GM12878 (cell line): Measurements from ENCODE around the gene VWA8.

ENCODE experiments used
- CTCF ChIP-seq, 3 experiments: IDR thresholded peaks in 2 of 3; conservative IDR thresholded peaks in 1 of 3; 2 replicates each; pipeline ENCODE4 v1.5.1; 2011; ENCODE audit warnings: low read depth in 3 of 3, low read length in 3 of 3, mild to moderate bottlenecking in 3 of 3, control low read depth in 2 of 3, moderate library complexity in 2 of 3, inconsistent platforms in 1 of 3, mixed read lengths in 1 of 3; ENCODE audit not compliant: control insufficient read depth in 2 of 3, insufficient read depth in 1 of 3; ENCODE audit errors: extremely low read depth in 1 of 3
- EGR1 ChIP-seq, 2 experiments: IDR thresholded peaks; 1 replicate in 1 of 2; 2 replicates in 1 of 2; pipeline ENCODE4 v1.6.1; 2011 to 2012; ENCODE audit warnings: low read depth in 2 of 2, low read length in 2 of 2, borderline replicate concordance in 1 of 2, mild to moderate bottlenecking in 1 of 2, moderate library complexity in 1 of 2
- HDAC6 ChIP-seq: fragments of 200-600 bp; sonication (generic); IDR thresholded peaks from one replicate; pipeline ENCODE4 v1.8.0; 2017; ENCODE audit warnings: antibody characterized with exemption; ENCODE audit not compliant: unreplicated experiment
- NFYB ChIP-seq: IDR thresholded peaks from 2 replicates; pipeline ENCODE4 v1.6.1; 2011; ENCODE audit warnings: low read depth, mild to moderate bottlenecking, low read length, improper control_type of control experiment, moderate library complexity; ENCODE audit not compliant: insufficient read depth
- POLR2A ChIP-seq: IDR thresholded peaks from 2 replicates; pipeline ENCODE4 v1.6.1; 2011; ENCODE audit warnings: low read depth, mild to moderate bottlenecking, low read length
- POLR2AphosphoS5 ChIP-seq: IDR thresholded peaks from 2 replicates; pipeline ENCODE4 v1.6.1; 2011; ENCODE audit warnings: mild to moderate bottlenecking, low read length, inconsistent platforms
- SIN3A ChIP-seq: IDR thresholded peaks from 2 replicates; pipeline ENCODE4 v1.6.1; 2012; ENCODE audit warnings: low read depth, low read length, improper control_type of control experiment
- ZBTB33 ChIP-seq: fragments of 450-650 bp; IDR thresholded peaks from 2 replicates; pipeline ENCODE4 v1.6.1; 2017; ENCODE audit warnings: mild to moderate bottlenecking
- TF ChIP-seq, protein P1 (sequence below): IDR thresholded peaks from 2 replicates; pipeline ENCODE4 v1.6.1; 2011; ENCODE audit warnings: mild to moderate bottlenecking, low read depth, low read length, moderate library complexity; ENCODE audit not compliant: insufficient replicate concordance
- TF ChIP-seq, protein P2 (sequence below): IDR thresholded peaks from 2 replicates; pipeline ENCODE4 v1.6.1; 2012; ENCODE audit warnings: improper control_type of control experiment, low read depth, low read length; ENCODE audit not compliant: insufficient replicate concordance
- TF ChIP-seq, protein P3 (sequence below): IDR thresholded peaks from 2 replicates; pipeline ENCODE4 v1.6.1; 2011; ENCODE audit warnings: low read depth, low read length, improper control_type of control experiment, borderline replicate concordance
- TF ChIP-seq, protein P4 (sequence below): fragments of 450-650 bp; formaldehyde crosslinking; IDR thresholded peaks from 2 replicates; pipeline ENCODE4 v1.4.0; 2020; ENCODE audit warnings: mild to moderate bottlenecking, moderate library complexity

DNA sequence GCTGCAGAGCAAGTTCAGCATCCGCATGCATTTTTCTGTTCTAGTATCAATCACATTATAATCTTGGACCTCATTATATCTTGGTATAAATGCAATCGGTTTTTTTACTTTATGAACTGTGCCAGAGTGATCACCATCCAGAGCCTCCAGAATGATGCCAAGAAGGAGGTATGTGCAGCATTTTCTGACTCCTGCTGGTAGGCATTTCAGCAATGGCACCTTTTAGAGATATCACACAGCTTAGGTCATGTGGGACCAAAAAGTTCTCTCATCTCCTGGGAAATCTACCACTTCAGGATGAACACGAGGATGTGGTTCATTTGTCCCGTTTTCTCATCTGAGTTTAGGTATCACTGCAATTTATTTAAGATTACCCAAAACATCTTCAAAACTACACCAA is 220.4 kb downstream of the VWA8 start:
- TF ChIP-seq, protein P1, sequence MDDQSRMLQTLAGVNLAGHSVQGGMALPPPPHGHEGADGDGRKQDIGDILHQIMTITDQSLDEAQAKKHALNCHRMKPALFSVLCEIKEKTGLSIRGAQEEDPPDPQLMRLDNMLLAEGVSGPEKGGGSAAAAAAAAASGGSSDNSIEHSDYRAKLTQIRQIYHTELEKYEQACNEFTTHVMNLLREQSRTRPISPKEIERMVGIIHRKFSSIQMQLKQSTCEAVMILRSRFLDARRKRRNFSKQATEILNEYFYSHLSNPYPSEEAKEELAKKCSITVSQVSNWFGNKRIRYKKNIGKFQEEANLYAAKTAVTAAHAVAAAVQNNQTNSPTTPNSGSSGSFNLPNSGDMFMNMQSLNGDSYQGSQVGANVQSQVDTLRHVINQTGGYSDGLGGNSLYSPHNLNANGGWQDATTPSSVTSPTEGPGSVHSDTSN = no peak
- TF ChIP-seq NFYB (no peak), CTCF (IDR thresholded peaks at IDR 0.05 in 2 of 3, conservative IDR thresholded peaks at IDR 0.05 in 1 of 3; ENCODE audit: control insufficient read depth in 2 of 3, extremely low read depth in 1 of 3, insufficient read depth in 1 of 3, low read depth in 3 of 3, low read length in 3 of 3) (no peak), EGR1 (IDR thresholded peaks at IDR 0.05; ENCODE audit: borderline replicate concordance in 1 of 2, low read depth in 2 of 2, low read length in 2 of 2) (no peak), POLR2A (no peak), HDAC6 (no peak), SIN3A (no peak), POLR2AphosphoS5 (no peak), ZBTB33 (no peak)
- TF ChIP-seq, protein P2, sequence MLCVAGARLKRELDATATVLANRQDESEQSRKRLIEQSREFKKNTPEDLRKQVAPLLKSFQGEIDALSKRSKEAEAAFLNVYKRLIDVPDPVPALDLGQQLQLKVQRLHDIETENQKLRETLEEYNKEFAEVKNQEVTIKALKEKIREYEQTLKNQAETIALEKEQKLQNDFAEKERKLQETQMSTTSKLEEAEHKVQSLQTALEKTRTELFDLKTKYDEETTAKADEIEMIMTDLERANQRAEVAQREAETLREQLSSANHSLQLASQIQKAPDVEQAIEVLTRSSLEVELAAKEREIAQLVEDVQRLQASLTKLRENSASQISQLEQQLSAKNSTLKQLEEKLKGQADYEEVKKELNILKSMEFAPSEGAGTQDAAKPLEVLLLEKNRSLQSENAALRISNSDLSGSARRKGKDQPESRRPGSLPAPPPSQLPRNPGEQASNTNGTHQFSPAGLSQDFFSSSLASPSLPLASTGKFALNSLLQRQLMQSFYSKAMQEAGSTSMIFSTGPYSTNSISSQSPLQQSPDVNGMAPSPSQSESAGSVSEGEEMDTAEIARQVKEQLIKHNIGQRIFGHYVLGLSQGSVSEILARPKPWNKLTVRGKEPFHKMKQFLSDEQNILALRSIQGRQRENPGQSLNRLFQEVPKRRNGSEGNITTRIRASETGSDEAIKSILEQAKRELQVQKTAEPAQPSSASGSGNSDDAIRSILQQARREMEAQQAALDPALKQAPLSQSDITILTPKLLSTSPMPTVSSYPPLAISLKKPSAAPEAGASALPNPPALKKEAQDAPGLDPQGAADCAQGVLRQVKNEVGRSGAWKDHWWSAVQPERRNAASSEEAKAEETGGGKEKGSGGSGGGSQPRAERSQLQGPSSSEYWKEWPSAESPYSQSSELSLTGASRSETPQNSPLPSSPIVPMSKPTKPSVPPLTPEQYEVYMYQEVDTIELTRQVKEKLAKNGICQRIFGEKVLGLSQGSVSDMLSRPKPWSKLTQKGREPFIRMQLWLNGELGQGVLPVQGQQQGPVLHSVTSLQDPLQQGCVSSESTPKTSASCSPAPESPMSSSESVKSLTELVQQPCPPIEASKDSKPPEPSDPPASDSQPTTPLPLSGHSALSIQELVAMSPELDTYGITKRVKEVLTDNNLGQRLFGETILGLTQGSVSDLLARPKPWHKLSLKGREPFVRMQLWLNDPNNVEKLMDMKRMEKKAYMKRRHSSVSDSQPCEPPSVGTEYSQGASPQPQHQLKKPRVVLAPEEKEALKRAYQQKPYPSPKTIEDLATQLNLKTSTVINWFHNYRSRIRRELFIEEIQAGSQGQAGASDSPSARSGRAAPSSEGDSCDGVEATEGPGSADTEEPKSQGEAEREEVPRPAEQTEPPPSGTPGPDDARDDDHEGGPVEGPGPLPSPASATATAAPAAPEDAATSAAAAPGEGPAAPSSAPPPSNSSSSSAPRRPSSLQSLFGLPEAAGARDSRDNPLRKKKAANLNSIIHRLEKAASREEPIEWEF = no peak
- TF ChIP-seq, protein P3, sequence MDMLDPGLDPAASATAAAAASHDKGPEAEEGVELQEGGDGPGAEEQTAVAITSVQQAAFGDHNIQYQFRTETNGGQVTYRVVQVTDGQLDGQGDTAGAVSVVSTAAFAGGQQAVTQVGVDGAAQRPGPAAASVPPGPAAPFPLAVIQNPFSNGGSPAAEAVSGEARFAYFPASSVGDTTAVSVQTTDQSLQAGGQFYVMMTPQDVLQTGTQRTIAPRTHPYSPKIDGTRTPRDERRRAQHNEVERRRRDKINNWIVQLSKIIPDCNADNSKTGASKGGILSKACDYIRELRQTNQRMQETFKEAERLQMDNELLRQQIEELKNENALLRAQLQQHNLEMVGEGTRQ = no peak
- TF ChIP-seq, protein P4, sequence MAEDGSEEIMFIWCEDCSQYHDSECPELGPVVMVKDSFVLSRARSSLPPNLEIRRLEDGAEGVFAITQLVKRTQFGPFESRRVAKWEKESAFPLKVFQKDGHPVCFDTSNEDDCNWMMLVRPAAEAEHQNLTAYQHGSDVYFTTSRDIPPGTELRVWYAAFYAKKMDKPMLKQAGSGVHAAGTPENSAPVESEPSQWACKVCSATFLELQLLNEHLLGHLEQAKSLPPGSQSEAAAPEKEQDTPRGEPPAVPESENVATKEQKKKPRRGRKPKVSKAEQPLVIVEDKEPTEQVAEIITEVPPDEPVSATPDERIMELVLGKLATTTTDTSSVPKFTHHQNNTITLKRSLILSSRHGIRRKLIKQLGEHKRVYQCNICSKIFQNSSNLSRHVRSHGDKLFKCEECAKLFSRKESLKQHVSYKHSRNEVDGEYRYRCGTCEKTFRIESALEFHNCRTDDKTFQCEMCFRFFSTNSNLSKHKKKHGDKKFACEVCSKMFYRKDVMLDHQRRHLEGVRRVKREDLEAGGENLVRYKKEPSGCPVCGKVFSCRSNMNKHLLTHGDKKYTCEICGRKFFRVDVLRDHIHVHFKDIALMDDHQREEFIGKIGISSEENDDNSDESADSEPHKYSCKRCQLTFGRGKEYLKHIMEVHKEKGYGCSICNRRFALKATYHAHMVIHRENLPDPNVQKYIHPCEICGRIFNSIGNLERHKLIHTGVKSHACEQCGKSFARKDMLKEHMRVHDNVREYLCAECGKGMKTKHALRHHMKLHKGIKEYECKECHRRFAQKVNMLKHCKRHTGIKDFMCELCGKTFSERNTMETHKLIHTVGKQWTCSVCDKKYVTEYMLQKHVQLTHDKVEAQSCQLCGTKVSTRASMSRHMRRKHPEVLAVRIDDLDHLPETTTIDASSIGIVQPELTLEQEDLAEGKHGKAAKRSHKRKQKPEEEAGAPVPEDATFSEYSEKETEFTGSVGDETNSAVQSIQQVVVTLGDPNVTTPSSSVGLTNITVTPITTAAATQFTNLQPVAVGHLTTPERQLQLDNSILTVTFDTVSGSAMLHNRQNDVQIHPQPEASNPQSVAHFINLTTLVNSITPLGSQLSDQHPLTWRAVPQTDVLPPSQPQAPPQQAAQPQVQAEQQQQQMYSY (CRISPR knock-in tag) = no peak
